GM19468 (cell line): ENCODE data around the gene BLACAT1.
"Not testable (repeated sequence)": the region's sequence is repeated elsewhere in the genome, so short reads cannot be mapped to it uniquely, and the experiment has no call there.

Source experiments
- ATAC-seq: cut with Tn5 transposase; IDR thresholded peaks from one replicate; pipeline ENCODE4 v1.9.1; 2021; ENCODE audit warnings: mild to moderate bottlenecking, moderate library complexity, moderate number of reproducible peaks; ENCODE audit not compliant: unreplicated experiment; ENCODE audit errors: extremely low read depth

The BLACAT1 gene

GRCh38 chr1:205422993-205423642, 32.7 kb downstream of the BLACAT1 start:
- no peak for ATAC-seq

GRCh38 chr1:205421798-205422197, 34.0 kb downstream of the BLACAT1 start, which contains the start of gene LEMD1:
Gene LEMD1 (minus strand): TSS chr1:205422056. CDS start chr1:205420536, 1,520 bp downstream.
- no peak for ATAC-seq

GRCh38 chr1:205420938-205421337, 34.9 kb downstream of the BLACAT1 start:
- no peak for ATAC-seq

GRCh38 chr1:205417870-205418635, 37.8 kb downstream of the BLACAT1 start:
- ATAC-seq, result no peak

GRCh38 chr1:205416322-205416721, 39.5 kb downstream of the BLACAT1 start:
- ATAC-seq, result no peak

- ATAC-seq, result no peak
Observed at GRCh38 chr1:205410581-205411298, 45.1 kb downstream of the BLACAT1 start.

GRCh38 chr1:205407970-205408369, 47.9 kb downstream of the BLACAT1 start:
- ATAC-seq, result no peak

- not testable (repeated sequence) for ATAC-seq
Observed at GRCh38 chr1:205406252-205406651, 49.6 kb downstream of the BLACAT1 start.
